Measurements from ENCODE around the gene TRIM37. TPM values are rescaled to one million over a fixed set of nuclear protein-coding genes. Genes with fewer than 3 reads are reported as not detected.
A peak's percentile ranks its signal among the peaks of the same experiment; 100 is the strongest.
"Not testable (repeated sequence)": the region's sequence is repeated elsewhere in the genome, so short reads cannot be mapped to it uniquely, and the experiment has no call there.

The TRIM37 gene
- total RNA-seq, 1 experiment from 2014 or later = 27.1 TPM

DNA sequence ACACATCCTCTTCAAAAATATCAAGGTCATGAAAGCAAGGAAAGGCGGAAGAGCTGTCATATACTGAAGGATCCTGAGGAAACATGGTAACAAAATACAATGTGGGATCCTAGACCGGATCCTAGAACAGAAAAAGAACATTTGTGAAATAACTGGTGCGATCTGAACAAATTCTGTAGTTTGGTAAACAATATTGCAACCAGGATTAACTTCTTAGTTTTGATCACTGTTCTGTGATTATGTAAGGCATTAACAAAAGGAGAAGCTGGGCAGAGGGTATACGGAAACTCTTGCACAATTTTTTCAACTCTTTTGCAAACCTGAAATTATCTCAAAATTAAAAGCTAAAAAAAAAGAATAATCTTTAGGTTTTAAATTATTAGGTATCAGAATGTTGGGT lies 109.7 kb downstream of the TRIM37 start:
- DNase-seq (ENCODE audit: extremely low read depth, low read depth) = no peak

DNA sequence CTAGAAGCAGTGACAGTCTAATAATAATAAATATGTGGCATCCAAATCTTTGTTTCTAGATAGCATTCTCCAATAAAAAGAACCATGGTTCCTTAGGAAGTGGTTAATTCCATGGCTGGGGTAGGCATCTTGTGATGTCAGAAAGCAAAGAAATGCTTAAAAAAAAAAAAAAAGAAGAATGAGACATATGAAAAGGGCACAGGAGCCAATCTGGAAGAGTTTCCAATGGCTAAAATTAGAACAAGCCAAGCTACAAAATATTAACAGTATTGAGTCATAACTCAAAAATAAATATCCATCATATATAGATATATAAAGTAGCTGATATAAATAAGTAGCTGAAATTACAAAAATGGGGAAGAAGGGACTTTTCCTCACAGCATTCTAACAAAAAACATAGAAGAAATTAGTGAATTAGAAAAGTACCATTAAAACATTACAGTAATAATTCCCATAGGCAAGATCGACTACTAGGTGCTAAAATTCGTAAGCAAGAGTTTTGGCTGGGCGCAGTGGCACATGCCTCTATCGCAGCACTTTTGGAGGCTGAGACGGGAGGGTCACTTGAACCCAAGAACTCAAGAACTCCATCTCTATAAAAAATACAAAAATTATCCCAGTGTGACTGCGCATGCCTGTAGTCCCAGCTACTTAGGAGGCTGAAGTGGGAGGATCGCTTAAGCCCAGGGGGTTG lies 111.3 kb downstream of the TRIM37 start:
- no peak for DNase-seq (ENCODE audit: extremely low read depth, low read depth)

DNA sequence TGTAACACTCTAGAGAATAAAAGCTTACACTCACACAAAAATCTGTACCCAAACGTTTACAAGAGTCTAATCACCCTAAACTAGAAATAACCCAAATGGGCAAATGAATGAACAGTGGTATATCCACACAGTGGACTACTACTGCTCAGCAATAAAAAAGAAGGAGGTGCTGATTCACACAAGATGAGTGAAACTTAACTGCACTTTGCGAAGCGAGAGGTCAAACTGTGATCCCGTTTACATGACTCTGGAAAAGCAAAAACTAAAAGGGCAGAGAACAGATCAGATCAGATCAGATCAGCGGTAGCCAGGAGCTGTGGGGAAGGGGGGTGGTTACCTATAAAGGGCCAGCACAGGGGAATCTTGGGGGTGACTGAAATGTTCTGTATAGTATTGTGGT lies 113.4 kb downstream of the TRIM37 start:
- no peak for DNase-seq (ENCODE audit: extremely low read depth, low read depth)

DNA sequence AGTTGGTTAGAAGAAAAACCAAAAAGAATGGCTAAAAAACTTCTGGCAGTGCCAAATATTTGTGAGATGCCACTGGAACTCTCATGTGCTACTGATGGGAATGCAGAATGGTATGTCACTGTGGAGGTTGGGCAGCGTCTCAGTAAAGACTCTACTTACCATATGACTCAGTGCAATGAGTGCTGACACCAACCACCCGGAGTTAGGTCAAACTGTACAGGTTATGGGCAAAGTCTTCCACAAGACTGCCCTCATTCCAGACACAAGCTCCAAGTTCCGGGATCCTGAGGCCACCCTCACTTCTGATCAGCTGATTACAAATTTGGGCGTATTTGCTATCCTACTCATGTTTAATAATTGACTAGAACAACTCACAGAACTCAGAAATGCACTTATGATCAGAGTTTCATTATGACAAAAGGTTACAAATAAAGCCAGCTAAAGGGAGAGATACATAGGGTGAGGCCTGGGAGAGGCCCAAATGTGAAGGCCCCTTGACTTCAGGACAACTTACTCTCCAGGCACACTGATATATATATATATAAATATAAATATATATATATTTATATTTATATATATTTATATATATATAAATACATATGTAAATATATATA lies 114.9 kb downstream of the TRIM37 start:
- DNase-seq (ENCODE audit: extremely low read depth, low read depth) = no peak

DNA sequence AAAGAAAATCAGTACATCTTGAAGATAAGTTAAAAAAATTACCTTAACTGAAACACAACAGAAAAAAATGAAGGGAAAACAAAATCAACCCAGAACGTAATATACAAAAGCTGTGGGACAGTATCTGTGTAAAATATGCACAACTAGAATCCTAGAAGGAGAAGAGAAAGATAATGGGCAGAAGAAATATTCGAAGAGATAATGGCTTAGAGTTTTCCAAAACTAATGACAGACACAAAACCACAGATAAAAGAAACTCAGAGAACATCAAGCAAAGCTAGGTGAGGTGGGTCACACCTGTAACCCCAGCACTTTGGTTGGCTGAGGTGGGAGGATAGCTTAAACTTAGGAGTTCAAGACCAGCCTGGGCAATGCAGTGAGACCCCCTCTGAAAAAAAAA lies 117.1 kb downstream of the TRIM37 start:
- no peak for DNase-seq (ENCODE audit: extremely low read depth, low read depth)

DNA sequence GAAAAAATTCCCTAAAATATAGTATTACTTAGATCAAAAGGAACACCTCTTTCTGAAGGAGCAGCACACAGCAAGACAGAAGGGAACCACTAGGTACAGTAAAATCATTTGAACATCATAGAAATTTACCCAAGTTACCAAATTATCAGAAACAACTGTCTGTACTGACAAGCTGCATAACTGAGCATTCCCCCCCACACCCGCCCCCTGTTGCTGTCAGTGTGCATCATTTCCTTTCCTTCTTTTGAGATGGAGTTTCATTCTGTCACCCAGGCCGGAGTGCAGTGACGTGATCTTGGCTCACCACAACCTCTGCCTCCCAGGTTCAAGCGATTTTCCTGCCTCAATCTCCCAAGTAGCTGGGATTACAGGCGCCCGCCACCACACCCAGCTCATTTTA lies 120.7 kb downstream of the TRIM37 start:
- no peak for DNase-seq (ENCODE audit: extremely low read depth, low read depth)

DNA sequence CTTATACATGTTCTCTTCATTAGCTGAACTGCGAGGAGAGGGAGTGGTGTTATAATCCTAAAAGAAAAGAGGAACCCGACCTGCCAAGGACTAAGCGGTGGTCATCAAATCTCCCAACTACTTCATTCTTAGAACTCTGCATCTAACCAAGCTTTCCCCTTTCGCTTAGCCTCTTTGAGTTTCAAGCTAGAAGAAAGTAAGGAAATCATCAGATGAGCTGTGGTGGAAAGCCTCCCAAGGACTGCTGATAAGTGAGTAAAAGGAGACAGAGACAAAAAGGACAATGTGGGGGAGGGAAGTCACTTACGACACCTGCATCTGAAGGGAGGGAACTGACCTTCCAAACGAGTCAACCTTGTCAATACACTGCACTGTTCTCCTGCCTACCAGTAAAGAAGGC lies 121.3 kb downstream of the TRIM37 start:
- no peak for DNase-seq (ENCODE audit: extremely low read depth, low read depth)

DNA sequence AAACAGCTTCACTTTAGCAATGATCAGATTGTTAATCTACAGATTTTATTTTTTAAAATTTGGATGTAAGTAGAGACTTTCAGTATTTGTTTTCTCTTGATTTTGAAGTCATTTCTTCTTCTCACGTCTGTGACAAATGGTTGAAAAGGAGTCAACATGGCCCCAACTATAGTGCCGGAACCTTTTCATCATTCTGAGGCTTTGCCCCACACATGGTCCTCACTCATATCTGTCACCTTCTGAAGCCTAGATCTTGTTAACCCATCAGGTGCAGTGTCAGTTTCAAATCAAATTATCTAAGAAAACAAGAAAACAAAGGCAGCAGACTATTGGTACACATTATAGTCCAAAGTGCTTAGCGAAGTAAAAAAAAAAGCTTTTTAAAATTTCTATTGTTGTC lies 124.1 kb downstream of the TRIM37 start:
- no peak for DNase-seq (ENCODE audit: extremely low read depth, low read depth)

DNA sequence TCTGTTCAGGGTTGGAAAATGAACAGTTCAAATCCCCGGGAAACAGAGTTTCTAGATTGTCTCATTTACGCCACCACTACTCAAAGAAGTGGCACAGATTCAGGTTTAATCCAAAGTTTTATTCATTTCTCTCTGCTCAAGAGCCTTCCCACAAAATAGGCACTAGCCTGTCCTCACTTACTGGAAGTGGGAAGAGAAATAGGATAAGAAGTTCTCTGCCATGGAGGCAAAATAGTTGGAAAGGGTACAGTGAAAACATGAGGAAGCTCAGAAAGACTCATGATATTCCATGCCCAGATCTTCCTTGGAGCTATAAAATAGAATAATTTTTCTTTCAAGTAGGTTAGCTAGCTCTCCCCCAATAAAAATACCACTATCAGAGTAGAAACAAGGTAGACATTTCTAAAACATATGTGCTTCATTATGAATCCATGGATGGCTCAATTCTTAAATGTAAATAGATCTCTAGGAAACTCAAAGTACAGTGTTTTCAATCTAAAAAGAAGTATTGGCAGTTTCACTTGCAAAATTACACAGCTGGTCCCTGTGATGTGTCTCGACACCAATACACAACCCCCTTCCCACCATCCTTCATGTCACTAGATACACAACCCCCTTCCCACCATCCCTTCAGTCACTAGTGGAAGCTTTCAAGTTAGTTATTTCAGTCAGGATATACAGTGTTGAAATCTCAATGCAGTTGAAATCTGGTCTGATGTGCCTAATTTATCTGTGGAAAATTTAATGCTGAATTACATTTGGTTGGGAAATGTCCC lies 125.8 kb downstream of the TRIM37 start:
- no peak for DNase-seq (ENCODE audit: extremely low read depth, low read depth)

DNA sequence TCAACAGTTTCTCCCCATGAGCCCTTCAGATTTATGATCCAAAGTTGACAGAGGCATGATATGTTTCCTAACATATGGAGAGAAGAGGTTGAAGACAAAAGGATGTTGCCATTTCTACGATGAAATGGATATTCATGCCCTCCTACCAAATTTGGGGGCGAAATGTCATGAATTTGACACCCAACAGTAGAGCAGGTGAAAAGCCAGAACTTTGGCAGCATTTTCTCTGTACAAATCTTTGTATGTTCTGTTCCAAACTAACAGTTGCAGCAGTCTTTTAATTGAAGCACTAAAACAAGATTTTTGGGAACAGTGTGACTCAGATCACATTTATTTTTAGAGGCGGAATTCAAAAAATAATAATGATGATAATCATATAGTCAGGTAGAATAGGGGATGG lies 130.1 kb downstream of the TRIM37 start:
- no peak for DNase-seq (ENCODE audit: extremely low read depth, low read depth)

DNA sequence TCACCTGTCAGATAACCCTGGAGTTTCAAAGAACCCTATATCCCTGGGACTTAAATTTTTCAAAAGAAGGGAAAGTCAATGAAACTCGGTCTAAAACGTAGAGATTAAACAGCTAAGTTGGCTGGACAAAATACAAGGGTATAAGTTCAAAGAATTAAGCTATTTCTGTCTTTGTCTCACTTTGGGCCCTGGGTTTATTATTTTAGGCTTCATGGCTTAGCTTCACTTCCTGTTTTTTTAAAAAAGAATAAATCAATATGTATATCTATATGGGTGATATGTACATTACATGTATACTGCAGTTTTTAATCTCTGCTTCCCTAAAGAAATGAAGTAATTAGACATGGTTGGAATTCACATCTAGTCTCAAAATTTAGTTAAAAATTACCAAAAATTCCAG lies 132.3 kb downstream of the TRIM37 start:
- DNase-seq (ENCODE audit: extremely low read depth, low read depth) = no peak

DNA sequence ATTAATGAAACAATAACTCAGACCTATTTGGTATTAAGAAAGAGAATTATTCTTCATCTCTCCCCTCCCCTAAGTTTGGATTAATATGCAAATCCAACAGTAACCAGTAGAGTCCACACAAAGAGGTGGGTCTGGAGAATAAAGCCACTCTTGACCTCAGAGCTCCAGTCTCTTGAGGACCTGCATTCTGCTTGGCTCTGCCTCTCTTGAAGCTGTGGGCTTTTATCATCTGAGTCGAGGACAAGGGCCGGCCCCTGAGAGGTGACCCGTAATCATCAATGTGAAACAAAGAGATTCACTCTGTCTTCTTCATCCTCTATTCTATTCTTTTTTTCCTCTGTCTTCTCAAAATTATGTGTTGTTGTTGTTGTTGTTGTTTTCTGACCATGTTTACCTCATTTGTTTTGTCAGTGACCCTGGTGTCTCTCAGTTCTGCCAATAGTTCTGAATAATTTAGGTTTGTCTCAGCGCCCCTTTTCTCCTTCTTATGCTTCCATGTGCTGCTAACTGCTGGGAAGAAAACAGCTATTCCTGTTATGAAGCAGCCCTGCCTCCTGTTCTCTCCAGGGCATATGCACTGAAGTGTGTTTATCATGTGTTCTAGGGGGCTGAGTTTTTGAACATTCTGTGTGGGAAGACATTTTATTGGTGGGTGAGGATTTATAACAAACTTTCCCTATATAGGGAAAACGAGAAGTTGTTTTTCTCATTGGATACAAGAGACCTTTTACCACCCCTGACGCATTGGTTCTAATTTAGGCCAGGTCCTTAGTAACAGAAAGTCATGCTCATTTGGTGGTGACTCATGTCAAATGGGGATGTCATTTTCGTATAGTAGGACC lies 135.8 kb downstream of the TRIM37 start:
- no peak for DNase-seq (ENCODE audit: extremely low read depth, low read depth)

DNA sequence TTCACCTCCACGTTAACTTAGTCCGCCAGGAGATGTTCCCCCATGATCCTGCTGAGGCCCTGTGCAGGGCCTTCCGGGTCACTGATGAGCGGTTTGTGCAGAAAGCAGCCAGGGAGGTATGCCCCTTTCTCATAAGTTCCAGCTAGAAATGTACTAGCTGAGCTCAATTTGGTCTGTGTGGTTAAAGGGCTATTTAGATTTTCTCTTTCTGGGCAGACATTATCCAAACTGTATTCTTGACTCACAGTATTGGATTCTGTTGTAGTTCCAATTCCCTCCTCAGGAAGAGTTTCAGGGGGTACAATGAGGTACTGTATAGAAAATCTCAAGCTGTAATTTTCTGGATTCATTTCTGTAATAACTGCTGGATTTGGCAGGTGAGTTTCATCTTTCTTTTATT lies 137.1 kb downstream of the TRIM37 start:
- no peak for DNase-seq (ENCODE audit: extremely low read depth, low read depth)

DNA sequence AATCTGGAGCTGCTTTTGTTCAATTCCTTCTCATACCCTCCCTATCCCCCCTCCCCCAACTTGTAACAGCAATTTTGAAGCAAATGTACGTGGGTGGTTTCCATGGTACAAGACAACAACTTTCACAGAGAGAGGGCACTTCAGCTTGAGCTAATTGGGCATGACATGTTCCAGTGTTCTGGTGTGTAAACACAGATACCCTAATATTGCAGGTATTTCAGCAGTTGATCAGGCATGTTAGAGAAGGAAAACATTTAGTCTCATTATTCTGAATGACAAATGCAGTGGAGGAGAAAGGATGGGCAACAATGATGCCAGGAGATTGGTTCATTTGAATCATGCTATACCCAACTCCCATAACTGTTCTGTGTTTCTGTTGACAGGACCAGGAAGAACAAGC lies 137.5 kb downstream of the TRIM37 start:
- no peak for DNase-seq (ENCODE audit: extremely low read depth, low read depth)

DNA sequence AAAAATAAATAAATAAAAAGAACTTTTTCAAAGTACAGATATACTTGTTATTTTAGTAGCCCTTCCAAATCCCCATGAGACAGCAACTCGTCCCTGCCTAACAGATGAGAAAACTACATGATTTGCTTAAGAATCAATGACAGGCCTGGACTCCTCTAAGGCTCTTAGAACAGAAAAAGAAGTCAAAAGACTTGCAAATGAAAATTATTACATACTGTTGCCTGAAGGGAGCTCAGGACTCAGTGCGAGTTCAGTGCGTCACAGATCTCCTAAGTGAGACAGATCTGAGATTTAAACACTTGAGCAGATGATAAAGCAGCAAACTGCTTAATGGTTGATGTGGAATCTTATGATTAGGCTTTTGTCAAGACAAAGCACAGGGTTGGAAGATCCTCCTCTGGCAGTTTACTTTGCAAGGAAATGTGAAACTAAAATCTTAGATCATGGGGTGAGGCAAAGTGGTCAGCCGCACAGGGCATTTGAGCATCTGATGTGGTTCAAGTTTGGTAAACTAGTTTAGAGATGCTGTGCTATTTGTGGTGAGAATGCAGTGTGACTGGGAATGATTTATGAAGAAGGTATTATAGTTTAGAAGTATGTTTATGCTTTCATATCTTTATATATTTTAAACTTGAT lies 138.1 kb downstream of the TRIM37 start:
- DNase-seq (ENCODE audit: extremely low read depth, low read depth) = no peak

DNA sequence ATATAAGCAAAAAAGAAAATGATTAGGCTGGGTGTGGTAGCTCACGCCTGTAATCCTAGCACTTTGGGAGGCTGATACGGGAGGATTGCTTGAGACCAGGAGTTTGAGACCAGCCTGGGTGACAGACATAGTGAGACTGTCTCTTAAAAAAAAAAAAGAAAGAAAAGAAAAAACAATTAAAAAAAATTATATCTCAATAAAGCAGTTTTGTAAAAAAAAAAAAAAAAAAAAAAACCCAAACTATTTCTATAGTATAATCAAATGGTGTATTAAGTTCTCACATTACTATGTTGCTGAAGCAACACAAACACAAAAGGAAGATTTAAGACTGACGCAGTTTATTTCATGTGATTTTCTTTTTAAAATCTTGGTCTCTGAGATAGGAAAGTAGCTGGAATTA lies 140.5 kb downstream of the TRIM37 start:
- no peak for DNase-seq (ENCODE audit: extremely low read depth, low read depth)

DNA sequence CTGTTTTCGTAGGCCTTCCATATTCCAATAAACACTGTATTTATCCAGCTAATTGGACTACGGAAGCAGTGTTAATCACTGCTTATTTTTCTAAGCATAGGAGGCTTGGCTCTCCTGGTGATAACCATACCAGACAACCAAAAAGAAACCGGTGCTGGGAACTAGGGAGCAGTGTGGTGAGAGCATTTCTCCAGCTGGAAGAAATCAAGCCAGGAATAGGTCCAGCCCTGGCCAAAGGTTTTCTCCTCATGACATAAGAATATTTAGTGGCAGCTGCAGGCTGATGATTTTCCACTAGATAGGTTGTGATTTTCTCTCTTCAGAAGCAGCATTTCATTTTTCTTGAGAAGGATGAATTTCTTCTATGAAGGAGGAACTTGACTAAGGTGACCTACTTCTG lies 141.5 kb downstream of the TRIM37 start:
- DNase-seq (ENCODE audit: extremely low read depth, low read depth) = no peak

DNA sequence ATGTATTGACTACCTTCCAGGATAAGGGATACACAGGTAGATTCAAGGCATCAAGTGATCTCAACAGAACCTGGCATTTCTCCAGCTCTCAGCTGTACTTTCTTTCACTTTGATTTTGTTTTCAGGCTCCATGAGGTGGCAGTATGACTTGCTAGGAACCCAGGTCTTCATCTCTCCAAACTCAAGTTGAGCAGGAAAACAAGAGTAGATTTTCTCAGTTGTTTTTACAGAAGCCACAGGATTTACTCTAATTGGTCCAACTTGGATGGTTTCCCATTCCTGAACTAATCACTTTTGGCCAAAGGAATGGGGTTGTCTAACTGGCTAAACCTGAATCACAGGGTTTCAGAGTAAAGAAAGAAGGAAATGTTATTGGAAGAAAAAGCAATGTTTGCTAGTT lies 146.6 kb downstream of the TRIM37 start:
- peak; percentile 15 for DNase-seq (ENCODE audit: extremely low read depth, low read depth)

DNA sequence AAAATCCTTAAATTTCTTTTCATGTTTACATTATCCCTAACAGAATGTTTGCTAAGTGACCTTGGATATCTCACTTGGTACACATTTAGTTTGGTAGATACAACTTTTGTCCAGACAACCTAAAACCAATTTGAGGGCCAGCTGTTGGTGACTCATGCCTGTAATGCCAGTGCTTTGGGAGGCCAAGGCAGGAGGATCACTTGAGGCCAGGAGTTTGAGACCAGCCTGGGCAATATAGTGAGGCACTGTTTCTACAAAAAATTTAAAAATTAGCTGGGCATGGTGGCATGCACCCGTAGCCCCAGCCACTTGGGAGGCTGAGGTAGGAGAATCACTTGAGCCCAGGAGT lies 149.0 kb downstream of the TRIM37 start:
- not testable (repeated sequence) for DNase-seq (ENCODE audit: extremely low read depth, low read depth)

DNA sequence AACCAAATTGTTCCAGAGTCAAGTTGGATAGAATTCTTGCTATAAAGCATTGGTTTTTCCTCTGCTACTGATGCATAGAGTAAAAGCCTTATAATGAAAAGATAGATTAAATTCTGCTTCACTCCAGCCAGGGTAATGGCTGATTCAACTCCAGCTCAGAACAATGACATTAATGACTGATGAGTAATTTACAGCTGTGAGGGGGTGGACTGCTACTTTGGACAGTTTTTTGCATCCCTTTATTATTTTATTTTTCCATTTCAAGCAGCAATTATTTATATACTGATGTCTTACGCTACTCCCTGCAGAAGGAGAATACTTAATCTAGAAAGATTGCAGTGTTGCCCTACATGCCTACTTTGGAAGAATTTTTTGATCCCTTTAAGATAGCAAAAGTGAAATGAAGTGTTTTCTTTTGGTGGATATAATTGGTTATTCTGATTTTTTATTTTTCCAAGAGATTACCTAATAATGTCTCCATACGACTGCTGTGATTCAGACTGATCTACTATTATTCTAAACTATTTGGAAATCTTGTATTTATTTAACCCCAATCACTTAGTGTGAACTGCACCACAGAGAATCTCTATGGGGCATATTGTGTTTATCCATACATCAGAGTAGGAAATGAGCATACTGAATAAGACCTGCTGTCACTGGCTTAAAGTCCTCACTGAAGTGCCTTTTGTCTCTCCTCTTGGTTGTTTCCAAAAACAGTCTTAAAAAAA lies 149.5 kb downstream of the TRIM37 start:
- DNase-seq (ENCODE audit: extremely low read depth, low read depth) = no peak
